Kidney capillary endothelial cell (primary cell): ENCODE data around the gene KRTAP10-4.
"Not testable (repeated sequence)": the region's sequence is repeated elsewhere in the genome, so short reads cannot be mapped to it uniquely, and the experiment has no call there.

Experiments used
- DNase-seq: peaks from one replicate; pipeline ENCODE4 v3.0.0-alpha.2; 2018; ENCODE audit warnings: low spot score

The KRTAP10-4 gene

DNA sequence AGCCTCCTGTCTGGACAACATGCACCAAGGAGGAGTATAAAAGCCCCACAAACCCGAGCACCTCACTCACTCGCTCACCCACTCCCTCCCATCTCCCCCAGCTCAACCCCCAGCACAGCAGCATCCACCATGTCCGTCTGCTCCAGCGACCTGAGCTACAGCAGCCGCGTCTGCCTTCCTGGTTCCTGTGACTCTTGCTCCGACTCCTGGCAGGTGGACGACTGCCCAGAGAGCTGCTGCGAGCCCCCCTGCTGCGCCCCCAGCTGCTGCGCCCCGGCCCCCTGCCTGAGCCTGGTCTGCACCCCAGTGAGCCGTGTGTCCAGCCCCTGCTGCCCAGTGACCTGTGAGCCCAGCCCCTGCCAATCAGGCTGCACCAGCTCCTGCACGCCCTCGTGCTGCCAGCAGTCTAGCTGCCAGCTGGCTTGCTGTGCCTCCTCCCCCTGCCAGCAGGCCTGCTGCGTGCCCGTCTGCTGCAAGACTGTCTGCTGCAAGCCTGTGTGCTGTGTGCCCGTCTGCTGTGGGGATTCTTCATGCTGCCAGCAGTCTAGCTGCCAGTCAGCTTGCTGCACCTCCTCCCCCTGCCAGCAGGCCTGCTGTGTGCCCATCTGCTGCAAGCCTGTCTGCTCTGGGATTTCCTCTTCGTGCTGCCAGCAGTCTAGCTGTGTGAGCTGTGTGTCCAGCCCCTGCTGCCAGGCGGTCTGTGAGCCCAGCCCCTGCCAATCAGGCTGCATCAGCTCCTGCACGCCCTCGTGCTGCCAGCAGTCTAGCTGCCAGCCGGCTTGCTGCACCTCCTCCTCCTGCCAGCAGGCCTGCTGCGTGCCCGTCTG, at the start of gene KRTAP10-4:
Gene KRTAP10-4 (plus strand): TSS at position 100 of the 827 bp plus-strand sequence. CDS start 30 bp downstream, at position 130.
- not testable (repeated sequence) for DNase-seq

- DNase-seq: no peak
These were observed 48.8 kb upstream of the KRTAP10-4 start for GRCh38 chr21:44524414-44525371.

DNA sequence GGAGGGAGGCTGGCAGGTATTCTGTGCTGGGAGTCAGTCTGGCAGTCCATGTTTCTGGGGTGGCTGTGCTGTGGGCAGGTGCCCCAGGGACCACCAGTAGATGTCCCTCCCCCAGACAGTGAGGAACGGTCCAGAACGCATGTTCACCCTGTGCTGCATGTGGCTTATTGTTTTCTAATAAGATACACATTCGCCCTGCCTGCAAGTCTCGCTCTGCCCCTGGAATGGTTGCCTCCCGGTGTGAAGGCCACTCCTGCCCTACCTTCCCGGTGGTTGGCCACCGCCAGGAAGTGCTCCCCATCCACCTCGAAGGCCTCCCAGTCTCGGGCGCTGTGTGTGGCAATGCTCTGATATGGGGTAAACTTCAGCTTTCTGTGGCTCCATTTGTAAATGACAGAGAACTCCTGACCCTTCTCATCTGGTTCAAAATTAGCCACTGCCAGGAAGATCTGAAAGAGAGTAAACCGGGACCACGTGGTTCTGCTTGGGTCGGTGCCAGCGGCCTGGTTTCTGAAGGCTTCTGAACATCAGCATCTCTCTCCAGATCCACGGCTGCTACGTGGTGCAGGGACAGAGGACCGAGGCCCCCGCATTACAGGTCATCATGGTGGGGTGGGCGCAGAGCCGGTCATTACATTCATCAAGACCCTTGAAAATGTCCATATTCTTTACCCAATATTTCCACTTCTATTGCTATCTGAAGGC, 48.0 kb upstream of the KRTAP10-4 start:
- no peak for DNase-seq

DNA sequence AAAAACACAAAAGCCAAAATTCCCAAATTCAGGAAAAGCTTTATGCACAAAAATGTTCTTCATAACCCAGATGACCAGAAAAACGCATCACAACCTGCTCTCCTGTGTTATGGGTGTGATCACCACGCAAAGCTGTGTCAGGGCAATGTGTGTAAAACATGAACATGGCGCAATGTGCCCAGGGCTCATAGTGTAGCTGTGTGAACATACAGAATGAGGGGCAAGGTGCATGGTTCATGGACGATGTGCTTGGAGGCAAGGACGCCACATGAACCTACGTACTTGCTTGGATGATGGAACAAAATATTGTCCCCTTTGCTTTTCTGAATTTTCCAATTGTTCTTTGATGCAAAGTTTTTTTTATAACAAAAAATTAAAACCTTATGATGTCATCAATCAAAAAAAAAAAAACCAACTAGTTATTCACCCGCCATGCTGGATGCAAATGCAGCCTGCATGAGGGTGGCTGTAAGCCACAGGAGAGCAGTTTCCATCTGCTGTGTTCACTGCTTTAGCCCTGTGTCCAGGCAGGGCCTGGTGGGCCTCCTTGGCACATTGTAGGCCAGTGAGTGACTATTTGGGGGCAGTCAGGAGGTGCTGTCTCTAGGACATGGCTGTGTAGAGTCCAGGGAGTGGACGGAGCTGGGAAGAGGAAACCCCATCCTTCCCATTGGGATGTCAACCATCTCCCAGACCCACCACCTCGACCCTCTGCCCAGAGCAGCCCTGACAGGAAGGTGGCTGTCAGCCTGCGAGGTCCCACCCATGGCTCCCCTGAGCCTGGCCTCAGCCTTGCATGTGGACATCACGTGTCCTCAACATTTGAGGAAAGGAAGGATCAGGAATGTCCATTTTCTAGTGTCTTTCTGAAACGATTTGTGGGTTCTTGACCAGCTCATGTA, 47.2 kb upstream of the KRTAP10-4 start:
- DNase-seq: no peak

GRCh38 chr21:44527156-44527982, 46.2 kb upstream of the KRTAP10-4 start:
- no peak for DNase-seq

- no peak for DNase-seq
These were observed 45.4 kb upstream of the KRTAP10-4 start for GRCh38 chr21:44527983-44528633.

GRCh38 chr21:44528634-44528995, 44.9 kb upstream of the KRTAP10-4 start:
- no peak for DNase-seq

GRCh38 chr21:44529011-44529421, 44.5 kb upstream of the KRTAP10-4 start:
- no peak for DNase-seq

DNA sequence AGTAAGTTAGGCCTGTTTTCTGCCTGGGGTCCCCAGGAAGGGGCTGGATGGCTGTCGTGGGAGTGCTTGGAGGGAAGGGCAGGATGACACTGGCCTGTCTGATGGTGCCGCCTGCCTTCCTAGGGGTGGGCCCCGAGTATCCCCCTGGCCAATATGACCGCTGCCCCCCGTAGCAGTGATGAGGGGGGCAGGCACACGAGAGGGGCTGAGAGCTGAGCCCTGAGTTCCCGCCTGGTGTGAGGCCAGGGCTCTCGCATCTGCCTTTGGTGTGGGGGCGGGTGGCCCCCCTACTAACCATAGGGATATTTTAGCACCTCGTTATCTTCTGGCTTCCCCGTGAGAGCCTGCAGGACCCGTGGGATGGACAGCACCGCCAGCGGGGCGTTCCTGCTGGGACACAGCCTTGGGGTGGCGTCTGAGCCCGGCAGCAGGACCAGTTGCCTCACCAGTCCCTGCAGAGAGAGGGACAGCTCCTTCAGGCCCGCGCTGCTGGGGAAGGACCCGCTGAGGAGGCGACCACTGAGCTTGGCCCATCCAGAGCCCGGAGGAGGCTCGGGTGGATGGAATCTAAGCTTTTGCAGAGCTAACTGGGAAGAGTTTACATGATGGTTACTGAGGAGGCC, 43.9 kb upstream of the KRTAP10-4 start:
- no peak for DNase-seq

DNA sequence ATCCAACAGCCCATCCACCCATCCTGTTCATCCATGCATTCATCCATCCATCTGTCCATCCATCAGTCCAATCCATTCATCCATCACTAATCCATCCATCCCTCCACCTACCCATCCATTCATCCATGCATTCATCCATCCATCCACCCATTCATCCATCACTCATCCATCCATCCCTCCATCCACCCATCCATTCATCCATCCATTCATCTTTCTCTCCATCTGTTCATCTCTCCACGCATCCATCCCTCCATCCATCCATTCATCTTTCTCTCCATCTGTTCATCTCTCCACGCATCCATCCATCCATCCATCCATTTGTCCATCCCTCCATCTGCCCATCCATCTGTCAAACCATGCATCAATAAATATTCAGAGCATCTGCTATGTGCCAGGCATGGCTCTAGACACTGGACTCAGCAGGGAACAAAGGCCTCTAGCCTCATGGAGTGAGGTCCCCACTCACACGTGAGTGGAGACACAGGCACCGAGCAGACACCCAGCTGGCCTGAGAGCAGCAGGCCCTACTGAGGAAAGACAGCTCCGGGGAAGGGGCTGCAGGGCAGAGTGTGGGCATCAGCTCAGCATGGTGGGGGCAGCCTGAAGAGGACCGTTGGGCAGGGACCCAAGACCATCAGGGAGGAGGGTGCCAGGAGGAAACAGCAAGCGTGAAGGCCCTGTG, 43.2 kb upstream of the KRTAP10-4 start:
- no peak for DNase-seq

DNA sequence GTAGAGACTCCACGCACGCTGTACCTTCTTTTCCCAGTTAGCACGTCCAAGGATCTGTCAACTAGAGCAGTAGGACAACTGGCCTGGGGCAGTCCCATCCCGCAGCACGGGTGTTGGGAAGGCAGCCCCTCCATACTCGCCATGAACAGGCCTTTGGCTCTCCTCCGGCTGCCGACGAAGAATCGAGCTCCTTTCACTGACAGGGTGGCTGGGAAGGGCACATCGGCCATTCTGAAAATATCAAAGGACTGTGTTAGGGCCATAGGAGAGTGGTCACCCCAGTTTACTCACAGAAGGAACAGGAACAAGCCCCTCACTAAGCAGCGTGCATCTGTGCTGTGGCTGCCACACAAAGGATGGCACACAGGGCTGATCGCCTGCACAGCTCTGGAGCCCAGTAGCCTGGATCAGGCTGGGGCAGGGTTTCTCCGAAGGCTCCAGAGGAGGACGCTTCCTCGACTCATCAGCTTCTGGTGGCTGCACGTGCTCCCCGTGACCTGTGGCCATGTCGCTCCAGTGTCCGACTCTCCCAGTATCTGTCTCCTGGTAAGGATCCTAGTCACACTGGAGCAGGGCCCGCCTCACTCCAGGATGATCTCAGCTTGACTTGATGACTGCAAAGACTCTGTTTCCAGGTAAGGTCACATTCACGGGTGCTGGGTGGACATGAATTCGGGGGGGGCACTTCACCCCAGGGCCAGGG, 42.5 kb upstream of the KRTAP10-4 start:
- DNase-seq: no peak

- DNase-seq: no peak
These were observed 41.6 kb upstream of the KRTAP10-4 start for GRCh38 chr21:44531606-44532564.

GRCh38 chr21:44532712-44533111, 40.8 kb upstream of the KRTAP10-4 start:
- no peak for DNase-seq

DNA sequence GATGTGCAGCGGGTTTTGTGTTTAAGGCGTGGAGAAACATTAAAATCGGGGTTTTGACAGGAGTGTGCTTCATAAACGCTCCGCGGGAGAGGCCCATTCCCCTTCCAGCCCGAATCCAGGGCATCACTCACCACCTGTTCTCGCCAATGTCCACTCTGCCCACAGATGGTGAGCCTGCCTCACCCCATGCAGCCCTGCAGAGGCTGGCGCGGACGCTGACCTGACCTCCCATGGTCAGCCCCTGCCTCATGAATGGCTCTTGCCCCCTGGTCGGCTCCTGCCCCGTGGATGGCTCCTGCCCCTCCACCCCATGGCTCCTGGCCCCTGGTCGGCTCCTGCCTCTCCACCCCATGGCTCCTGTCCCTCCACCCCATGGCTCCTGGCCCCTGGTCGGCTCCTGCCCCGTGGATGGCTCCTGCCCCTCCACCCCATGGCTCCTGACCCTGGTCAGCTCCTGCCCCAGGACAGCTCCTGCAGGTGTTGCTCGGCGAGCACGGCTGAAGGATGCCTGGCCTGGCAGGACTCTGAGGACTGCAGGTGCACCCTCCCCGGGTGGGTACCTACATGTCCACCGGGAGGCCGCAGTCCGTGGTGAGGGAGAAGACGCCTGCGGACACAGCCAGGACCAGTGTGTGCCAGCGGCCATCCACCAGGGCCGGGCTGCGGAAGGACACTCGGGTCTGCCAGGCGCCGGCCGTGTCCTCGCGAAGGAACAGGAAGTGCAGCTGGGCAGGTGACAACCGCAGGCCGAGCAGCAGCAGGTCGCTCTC, 40.2 kb upstream of the KRTAP10-4 start:
- no peak for DNase-seq

DNA sequence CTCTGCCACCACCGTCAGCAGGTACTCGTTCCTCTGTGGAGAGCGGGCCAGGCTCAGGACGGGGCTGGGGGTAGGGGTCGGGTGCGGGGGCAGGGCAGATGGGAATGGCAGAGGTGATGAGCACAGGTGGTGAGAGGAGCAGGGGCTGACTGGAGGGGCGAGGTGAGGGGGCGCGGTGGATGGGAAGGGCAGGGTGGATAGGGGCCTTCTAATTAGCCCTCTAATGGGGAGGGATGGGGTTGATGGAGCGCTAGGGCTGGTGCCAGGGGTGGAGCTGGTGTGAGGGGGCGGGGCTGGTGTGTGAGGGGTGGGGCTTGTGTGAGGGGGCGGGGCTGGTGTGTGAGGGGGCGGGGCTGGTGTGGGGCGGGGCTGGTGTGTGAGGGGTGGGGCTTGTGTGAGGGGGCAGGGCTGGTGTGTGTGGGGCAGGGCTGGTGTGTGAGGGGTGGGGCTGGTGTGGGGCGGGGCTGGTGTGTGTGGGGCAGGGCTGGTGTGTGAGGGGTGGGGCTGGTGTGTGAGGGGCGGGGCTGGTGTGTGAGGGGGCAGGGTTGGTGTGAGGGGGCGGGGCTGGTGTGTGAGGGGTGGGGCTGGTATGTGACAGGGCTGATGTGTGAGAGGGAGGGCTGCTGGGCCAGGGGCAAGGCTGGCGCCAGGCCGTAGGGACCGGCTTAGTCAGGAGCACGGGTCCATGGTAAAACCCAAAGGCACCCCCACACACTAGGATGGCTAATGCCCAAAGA, 39.5 kb upstream of the KRTAP10-4 start:
- no peak for DNase-seq
